Mesenchymal stem cell (in vitro differentiated cells and primary cell): ENCODE results near the gene KIAA1614.

ENCODE experiments used
- DNase-seq: peaks from one replicate; pipeline ENCODE4 v3.0.0-alpha.2; 2013
- H2AFZ ChIP-seq: one replicate; pipeline ENCODE4 v1.6.1; 2013; ENCODE audit warnings: low read depth, mild to moderate bottlenecking, control low read depth, inconsistent platforms, low read length, moderate library complexity
- H2AK5ac ChIP-seq: 2 replicates; pipeline ENCODE4 v1.6.1; 2013; ENCODE audit warnings: low read length, moderate library complexity, mild to moderate bottlenecking, inconsistent platforms; ENCODE audit not compliant: severe bottlenecking
- H2BK120ac ChIP-seq: one replicate; pipeline ENCODE4 v1.6.1; 2013; ENCODE audit warnings: low read depth, mild to moderate bottlenecking, inconsistent platforms, low read length, moderate library complexity
- H2BK12ac ChIP-seq, 2 experiments: one replicate each; pipeline ENCODE4 v1.6.1; 2013; ENCODE audit warnings: inconsistent platforms in 2 of 2, low read length in 2 of 2, mild to moderate bottlenecking in 2 of 2, moderate library complexity in 2 of 2, control low read depth in 1 of 2
- H2BK15ac ChIP-seq: one replicate; pipeline ENCODE4 v1.6.1; 2013; ENCODE audit warnings: mild to moderate bottlenecking, low read depth, inconsistent platforms; ENCODE audit not compliant: poor library complexity, severe bottlenecking
- H2BK5ac ChIP-seq: 2 replicates; pipeline ENCODE4 v1.6.1; 2013; ENCODE audit warnings: low read depth, mild to moderate bottlenecking, low read length, control low read depth, inconsistent platforms; ENCODE audit not compliant: poor library complexity, severe bottlenecking
- H3K14ac ChIP-seq, 2 experiments: one replicate each; pipeline ENCODE4 v1.6.1; 2013; ENCODE audit warnings: inconsistent platforms in 2 of 2, low read length in 2 of 2, control low read depth in 1 of 2, mild to moderate bottlenecking in 1 of 2, moderate library complexity in 1 of 2
- H3K18ac ChIP-seq, 2 experiments: one replicate each; pipeline ENCODE4 v1.6.1; 2013; ENCODE audit warnings: inconsistent platforms in 2 of 2, low read length in 2 of 2, control low read depth in 1 of 2, low read depth in 1 of 2, mild to moderate bottlenecking in 1 of 2
- H3K23ac ChIP-seq, 2 experiments: one replicate each; pipeline ENCODE4 v1.6.1; 2013; ENCODE audit warnings: inconsistent platforms in 2 of 2, low read length in 2 of 2, mild to moderate bottlenecking in 2 of 2, moderate library complexity in 2 of 2, control low read depth in 1 of 2
- H3K27ac ChIP-seq: 2 replicates; pipeline ENCODE4 v1.5.1; 2013; ENCODE audit warnings: mild to moderate bottlenecking, moderate library complexity, low read length, control low read depth, inconsistent platforms; ENCODE audit not compliant: poor library complexity, severe bottlenecking
- H3K27me3 ChIP-seq, 2 experiments: 2 replicates each; pipeline versions ENCODE4 v1.6.1 to v1.7.0; 2013; ENCODE audit warnings: low read length in 2 of 2, mild to moderate bottlenecking in 2 of 2, moderate library complexity in 2 of 2, control low read depth in 1 of 2, inconsistent platforms in 1 of 2; ENCODE audit not compliant: control insufficient read depth in 1 of 2, insufficient read depth in 1 of 2
- H3K36me3 ChIP-seq, 2 experiments: 2 replicates each; pipeline versions ENCODE4 v1.6.1 to v1.7.0; 2013; ENCODE audit warnings: low read length in 2 of 2, control low read depth in 1 of 2, inconsistent platforms in 1 of 2, low read depth in 1 of 2, mild to moderate bottlenecking in 1 of 2; ENCODE audit not compliant: insufficient read depth in 2 of 2, control insufficient read depth in 1 of 2
- H3K4ac ChIP-seq, 2 experiments: one replicate each; pipeline ENCODE4 v1.6.1; 2013; ENCODE audit warnings: inconsistent platforms in 2 of 2, low read length in 2 of 2, mild to moderate bottlenecking in 2 of 2, moderate library complexity in 2 of 2, control low read depth in 1 of 2, low read depth in 1 of 2
- H3K4me1 ChIP-seq: 2 replicates; pipeline ENCODE4 v1.6.1; 2013; ENCODE audit warnings: low read depth, low read length, control low read depth; ENCODE audit not compliant: control insufficient read depth, insufficient read depth
- H3K4me2 ChIP-seq: 2 replicates; pipeline ENCODE4 v1.6.1; 2013; ENCODE audit warnings: low read length, mild to moderate bottlenecking, inconsistent platforms; ENCODE audit not compliant: poor library complexity, severe bottlenecking
- H3K4me3 ChIP-seq, 2 experiments: 2 replicates each; pipeline versions ENCODE4 v1.5.1 to v1.7.0; 2013; ENCODE audit warnings: low read length in 2 of 2, mild to moderate bottlenecking in 2 of 2, control low read depth in 1 of 2, low read depth in 1 of 2; ENCODE audit not compliant: insufficient read depth in 1 of 2
- H3K79me1 ChIP-seq: replicated peaks from 2 replicates; pipeline ENCODE4 v1.6.1; 2013; ENCODE audit warnings: mild to moderate bottlenecking, control low read depth, low read length, inconsistent platforms; ENCODE audit not compliant: poor library complexity, severe bottlenecking
- H3K9ac ChIP-seq: 2 replicates; pipeline ENCODE4 v1.7.0; 2013; ENCODE audit warnings: mild to moderate bottlenecking, low read length, moderate library complexity
- H3K9me3 ChIP-seq: 2 replicates; pipeline ENCODE4 v1.7.0; 2013; ENCODE audit warnings: mild to moderate bottlenecking, low read length; ENCODE audit not compliant: control insufficient read depth
- H4K8ac ChIP-seq: one replicate; pipeline ENCODE4 v1.6.1; 2013; ENCODE audit warnings: inconsistent platforms, mild to moderate bottlenecking, low read length, moderate library complexity
- H4K91ac ChIP-seq: one replicate; pipeline ENCODE4 v1.6.1; 2013; ENCODE audit warnings: mild to moderate bottlenecking, low read length, inconsistent platforms
- WGBS: methylation state at CpG from one replicate; pipeline ENCODE4 v1.1.7; 2013; ENCODE audit warnings: mixed read lengths; 5-methylcytosine and 5-hydroxymethylcytosine counted together

Gene KIAA1614

DNA sequence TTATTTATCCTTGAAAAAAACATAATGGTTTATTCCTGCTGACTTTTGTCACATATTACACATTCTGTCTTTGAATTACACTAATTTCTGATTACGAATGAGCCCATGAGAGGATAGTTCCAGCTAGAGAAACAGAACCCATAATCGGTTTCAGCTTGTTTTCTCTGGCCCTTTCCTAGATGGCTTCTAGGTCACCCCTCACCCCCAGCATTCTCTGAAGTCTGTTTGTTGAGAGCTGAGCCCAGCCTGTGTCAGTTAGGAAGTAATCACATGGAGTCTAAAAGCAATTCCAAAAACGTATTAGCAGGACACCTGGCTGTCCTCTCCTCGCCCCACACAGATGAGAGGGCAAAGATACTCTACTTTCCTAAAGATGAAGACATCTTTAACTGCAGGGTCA lies 48.9 kb downstream of the KIAA1614 start:
- Histone ChIP-seq H3K4ac (no peak overlapping the region), H2BK120ac (no peak overlapping the region), H2AFZ (no peak overlapping the region), H2BK12ac (no peak overlapping the region), H3K4me1 (peaks cover 3% of the 10 kb centered on the region), H3K14ac (no peak overlapping the region), H3K36me3 (peaks cover 25 to 26% of the 10 kb centered on the region in 2 experiments), H2BK15ac (no peak overlapping the region), H4K91ac (no peak overlapping the region), H3K9ac (no peak overlapping the region), H3K79me1 (peaks cover 30% of the 10 kb centered on the region), H3K9me3 (no peaks in the 10 kb centered on the region), H3K4me2 (no peak overlapping the region), H2AK5ac (no peak overlapping the region), H2BK5ac (no peak overlapping the region), H3K18ac (no peak overlapping the region), H3K23ac (no peak overlapping the region), H3K27me3 (no peaks in the 10 kb centered on the region), H3K27ac (no peak overlapping the region), H4K8ac (no peak overlapping the region), H3K4me3 (no peak overlapping the region)
- no peak for DNase-seq
- 93% methylated on average over 4 of the region's 4 CpGs for WGBS

DNA sequence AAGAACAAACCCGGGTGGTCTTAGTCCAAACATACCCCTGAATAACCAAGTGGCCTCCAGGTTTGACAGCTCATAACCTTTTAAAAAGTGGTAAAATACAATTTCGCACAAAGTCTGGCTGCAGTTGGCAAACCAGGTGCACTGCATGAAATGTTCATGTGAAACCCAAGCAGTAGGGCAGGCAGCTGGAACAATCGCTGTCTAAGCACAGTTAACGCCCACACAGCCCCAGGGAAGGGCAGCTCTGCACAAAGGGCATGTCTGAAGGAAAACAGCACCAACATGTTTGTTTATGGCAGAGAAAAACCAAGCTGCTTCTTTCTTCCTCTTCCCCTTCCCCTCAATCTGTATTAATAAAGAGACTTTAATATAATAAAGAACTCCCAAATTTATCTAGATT lies 49.5 kb downstream of the KIAA1614 start:
- Histone ChIP-seq H3K27me3 (no peaks in the 10 kb centered on the region), H3K14ac (no peak overlapping the region)

DNA sequence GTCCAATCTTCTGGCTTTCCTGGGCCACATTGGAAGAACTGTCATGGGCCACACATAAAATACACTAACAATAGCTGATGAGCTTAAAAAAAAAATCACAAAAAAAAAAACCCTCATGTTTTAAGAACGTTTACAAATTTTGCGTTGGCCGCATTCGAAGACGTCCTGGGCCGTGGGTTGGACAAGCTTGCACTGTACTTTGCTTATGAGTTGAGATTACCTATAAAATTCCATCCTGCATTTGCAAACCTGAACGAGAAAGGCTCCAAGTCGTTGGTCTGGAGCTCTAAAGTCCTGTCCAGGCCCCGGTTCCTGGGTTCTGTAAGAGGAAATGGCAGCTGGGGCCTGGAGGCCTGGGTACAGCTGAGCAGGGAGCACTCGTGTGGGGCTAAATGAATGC lies 51.4 kb downstream of the KIAA1614 start:
- H2BK15ac ChIP-seq: no peak overlapping the region
- no peak overlapping the region for H3K27ac ChIP-seq
- no peak overlapping the region for H3K23ac ChIP-seq
- H2AK5ac ChIP-seq: no peak overlapping the region
- no peak overlapping the region for H2AFZ ChIP-seq
- no peak overlapping the region for H3K4me3 ChIP-seq
- H4K91ac ChIP-seq: no peak overlapping the region
- peaks cover 34% of the 10 kb centered on the region for H3K79me1 ChIP-seq
- H3K9ac ChIP-seq: no peak overlapping the region
- no peak overlapping the region for H3K4me2 ChIP-seq
- H2BK120ac ChIP-seq: no peak overlapping the region
- 91% methylated on average over 10 of the region's 10 CpGs for WGBS
- DNase-seq: no peak
- no peak overlapping the region for H3K18ac ChIP-seq
- H3K27me3 ChIP-seq: no peaks in the 10 kb centered on the region
- no peak overlapping the region for H4K8ac ChIP-seq
- H2BK5ac ChIP-seq: no peak overlapping the region
- no peak overlapping the region for H2BK12ac ChIP-seq
- H3K9me3 ChIP-seq: no peaks in the 10 kb centered on the region
- no peak overlapping the region for H3K14ac ChIP-seq
- no peak overlapping the region for H3K4ac ChIP-seq
- peaks cover 20 to 29% of the 10 kb centered on the region in 2 experiments for H3K36me3 ChIP-seq
- H3K4me1 ChIP-seq: peaks cover 3% of the 10 kb centered on the region

More for the DNA sequence above, 49.5 kb downstream of the KIAA1614 start:
- no peak overlapping the region for H3K4me2 ChIP-seq
- no peak overlapping the region for H3K4me3 ChIP-seq
- no peak overlapping the region for H3K27ac ChIP-seq
- H2BK120ac ChIP-seq: no peak overlapping the region
- H3K36me3 ChIP-seq: peaks cover 24 to 31% of the 10 kb centered on the region in 2 experiments
- no peak for DNase-seq
- H2AK5ac ChIP-seq: no peak overlapping the region
- no peak overlapping the region for H4K91ac ChIP-seq
- H3K18ac ChIP-seq: no peak overlapping the region
- H2BK15ac ChIP-seq: no peak overlapping the region
- H3K23ac ChIP-seq: no peak overlapping the region
- H2BK5ac ChIP-seq: no peak overlapping the region
- no peak overlapping the region for H3K9ac ChIP-seq
- H2AFZ ChIP-seq: no peak overlapping the region
- H3K4me1 ChIP-seq: peaks cover 3% of the 10 kb centered on the region
- no peak overlapping the region for H4K8ac ChIP-seq
- no peak overlapping the region for H2BK12ac ChIP-seq
- no peak overlapping the region for H3K4ac ChIP-seq
- WGBS: 95% methylated on average over 4 of the region's 4 CpGs
- H3K79me1 ChIP-seq: peaks cover 31% of the 10 kb centered on the region
- no peaks in the 10 kb centered on the region for H3K9me3 ChIP-seq

DNA sequence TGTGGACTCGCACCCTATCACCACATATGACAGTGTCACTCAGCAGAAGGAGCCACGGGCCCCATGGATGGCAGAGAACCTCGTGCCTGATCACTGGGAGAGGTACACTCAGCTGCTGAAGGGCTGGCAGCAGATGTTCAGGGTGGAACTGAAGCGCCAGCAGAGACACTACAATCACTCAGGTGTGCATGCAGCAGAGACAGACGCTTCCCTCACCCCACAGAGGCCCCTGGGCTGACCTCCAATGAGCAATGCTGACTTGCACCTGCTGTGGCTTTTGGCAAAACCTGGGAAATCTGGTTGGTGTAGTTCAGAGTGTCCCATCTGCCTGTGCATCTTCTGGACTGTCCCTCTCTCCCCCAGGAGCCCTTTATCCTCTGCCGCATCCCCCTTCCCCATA lies 51.9 kb downstream of the KIAA1614 start:
- H2AK5ac ChIP-seq: no peak overlapping the region
- no peak overlapping the region for H4K91ac ChIP-seq
- no peak overlapping the region for H3K4me3 ChIP-seq
- no peak overlapping the region for H2BK120ac ChIP-seq
- H2BK5ac ChIP-seq: no peak overlapping the region
- H3K27ac ChIP-seq: no peak overlapping the region
- peaks cover 39% of the 10 kb centered on the region for H3K79me1 ChIP-seq
- H3K36me3 ChIP-seq: peaks cover 23 to 28% of the 10 kb centered on the region in 2 experiments
- H3K9me3 ChIP-seq: no peaks in the 10 kb centered on the region
- H2BK12ac ChIP-seq: no peak overlapping the region
- DNase-seq: no peak
- H4K8ac ChIP-seq: no peak overlapping the region
- peaks cover 3% of the 10 kb centered on the region for H3K4me1 ChIP-seq
- WGBS: 93% methylated on average over 6 of the region's 6 CpGs
- no peak overlapping the region for H3K4ac ChIP-seq
- no peak overlapping the region for H3K23ac ChIP-seq
- H2BK15ac ChIP-seq: no peak overlapping the region
- H3K27me3 ChIP-seq: no peaks in the 10 kb centered on the region
- H2AFZ ChIP-seq: no peak overlapping the region
- no peak overlapping the region for H3K4me2 ChIP-seq
- no peak overlapping the region for H3K9ac ChIP-seq
- H3K14ac ChIP-seq: no peak overlapping the region
- no peak overlapping the region for H3K18ac ChIP-seq
